Stimulated activated CD4-positive, alpha-beta T cell treated with anti-CD3 and anti-CD28 coated beads, TNF-alpha, amount 100 ng/mL, for 24 hours (primary cell): Measurements from ENCODE around the gene AK1.

Source experiments
- DNase-seq, 3 experiments: peaks; one replicate each; pipeline ENCODE4 v3.0.0-alpha.2; 2020; ENCODE audit warnings: low read depth in 3 of 3

The AK1 gene

GRCh38 chr9:127908660-127908926 lies 31.1 kb upstream of the AK1 start:
- no peak for DNase-seq

DNA sequence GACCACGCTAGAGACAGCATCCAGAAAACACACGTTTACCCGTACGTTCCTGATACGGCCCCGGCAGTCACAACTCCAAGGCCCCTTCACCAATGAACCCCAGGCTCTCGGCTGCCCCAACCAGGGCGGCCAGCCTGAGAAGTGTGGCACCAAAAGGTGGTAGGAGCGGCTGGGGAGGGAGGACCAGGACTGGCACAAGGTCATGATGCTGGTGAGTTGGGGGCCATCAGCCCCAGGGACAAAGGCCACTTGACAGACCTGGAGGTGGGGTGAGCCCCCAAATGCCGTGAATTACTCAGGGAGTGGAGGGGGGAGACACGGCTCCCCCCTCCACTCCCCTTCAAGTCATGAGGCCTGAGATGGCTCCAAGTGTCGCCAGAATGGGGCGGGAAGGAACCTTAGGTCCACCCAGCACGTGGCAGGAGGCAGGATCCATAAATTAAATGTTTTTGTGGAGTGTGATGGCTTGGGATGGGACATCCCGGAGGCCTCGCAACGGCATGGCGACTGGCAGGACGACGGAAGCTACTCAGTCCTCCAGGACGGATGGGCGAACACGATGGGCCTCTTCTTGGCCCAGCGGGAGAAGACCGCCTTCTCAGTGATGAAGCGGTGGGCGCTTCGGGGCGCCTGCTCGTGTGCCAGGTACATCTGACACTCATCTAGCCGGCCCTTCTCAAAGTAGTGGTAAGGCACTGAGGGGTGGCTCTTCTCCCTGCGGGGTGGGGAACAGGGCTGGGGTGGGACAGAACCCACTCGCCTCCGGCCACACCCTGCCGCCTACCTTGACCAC lies 30.6 kb upstream of the AK1 start:
- DNase-seq: no peak

GRCh38 chr9:127905788-127906191 lies 28.3 kb upstream of the AK1 start:
- DNase-seq: peak in 2 of 3 experiments; percentile 45 to 52

- no peak for DNase-seq
Observed at GRCh38 chr9:127905004-127905728, 27.7 kb upstream of the AK1 start.

DNA sequence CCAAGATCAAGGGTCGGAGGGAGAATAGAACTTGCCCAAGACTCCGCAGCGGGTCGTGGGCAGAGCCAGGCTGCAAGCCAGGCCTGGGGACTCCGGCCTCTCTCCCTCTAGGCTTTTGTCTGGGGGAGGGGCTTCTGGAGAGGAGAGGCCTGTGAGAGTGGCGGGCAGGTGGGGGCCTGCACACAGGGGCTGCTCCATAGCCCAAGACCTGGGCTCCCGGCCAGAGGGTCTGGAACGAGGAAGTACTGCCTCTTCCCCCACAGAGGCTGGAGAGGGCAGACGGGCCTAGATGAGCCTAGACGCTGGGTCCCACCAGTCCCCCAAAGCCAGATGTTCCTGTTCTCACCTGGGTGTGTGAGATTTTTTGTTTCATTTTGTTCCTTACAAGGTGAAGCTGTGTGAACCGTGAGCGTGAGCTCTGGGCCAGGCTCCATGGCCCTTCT lies 27.1 kb upstream of the AK1 start:
- no peak for DNase-seq

- peak in 2 of 3 experiments; percentile 59 to 88 for DNase-seq
Observed at GRCh38 chr9:127903557-127904475, 26.3 kb upstream of the AK1 start.

GRCh38 chr9:127899128-127899943 lies 21.9 kb upstream of the AK1 start, which contains the start of gene ST6GALNAC6:
ST6GALNAC6 (minus strand) TSS chr9:127899603; CDS start chr9:127897981, 1,622 bp downstream.
- peak; percentile 32 to 73 (median 56) for DNase-seq

GRCh38 chr9:127898433-127899127 lies 21.1 kb upstream of the AK1 start:
- DNase-seq: no peak

DNA sequence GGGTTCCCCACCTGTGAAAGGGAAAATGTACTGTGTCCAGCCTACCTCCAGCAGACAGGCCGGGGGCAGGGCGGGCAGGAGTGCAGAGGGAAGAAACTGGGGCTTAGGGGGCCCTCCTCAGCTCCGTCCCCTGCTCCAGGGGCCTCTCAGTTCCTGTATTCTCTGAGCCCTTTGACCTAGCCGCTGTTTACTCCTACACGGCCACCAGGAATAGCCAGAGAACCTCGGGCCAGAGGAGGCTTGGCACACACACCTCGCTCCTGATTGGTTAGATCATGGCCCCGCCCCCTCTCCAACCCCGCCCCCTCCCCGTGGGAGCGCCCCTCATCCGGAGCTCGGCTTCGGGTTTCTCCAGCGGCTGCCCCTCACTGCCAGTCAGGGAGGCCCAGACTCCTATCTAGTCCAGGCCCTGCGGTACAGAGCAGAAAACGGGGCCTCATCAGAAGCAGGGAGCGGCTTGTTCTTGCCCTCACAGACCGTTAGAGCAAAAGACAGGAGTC lies 19.8 kb upstream of the AK1 start:
- peak in 1 of 3 experiments; percentile 44 for DNase-seq

DNA sequence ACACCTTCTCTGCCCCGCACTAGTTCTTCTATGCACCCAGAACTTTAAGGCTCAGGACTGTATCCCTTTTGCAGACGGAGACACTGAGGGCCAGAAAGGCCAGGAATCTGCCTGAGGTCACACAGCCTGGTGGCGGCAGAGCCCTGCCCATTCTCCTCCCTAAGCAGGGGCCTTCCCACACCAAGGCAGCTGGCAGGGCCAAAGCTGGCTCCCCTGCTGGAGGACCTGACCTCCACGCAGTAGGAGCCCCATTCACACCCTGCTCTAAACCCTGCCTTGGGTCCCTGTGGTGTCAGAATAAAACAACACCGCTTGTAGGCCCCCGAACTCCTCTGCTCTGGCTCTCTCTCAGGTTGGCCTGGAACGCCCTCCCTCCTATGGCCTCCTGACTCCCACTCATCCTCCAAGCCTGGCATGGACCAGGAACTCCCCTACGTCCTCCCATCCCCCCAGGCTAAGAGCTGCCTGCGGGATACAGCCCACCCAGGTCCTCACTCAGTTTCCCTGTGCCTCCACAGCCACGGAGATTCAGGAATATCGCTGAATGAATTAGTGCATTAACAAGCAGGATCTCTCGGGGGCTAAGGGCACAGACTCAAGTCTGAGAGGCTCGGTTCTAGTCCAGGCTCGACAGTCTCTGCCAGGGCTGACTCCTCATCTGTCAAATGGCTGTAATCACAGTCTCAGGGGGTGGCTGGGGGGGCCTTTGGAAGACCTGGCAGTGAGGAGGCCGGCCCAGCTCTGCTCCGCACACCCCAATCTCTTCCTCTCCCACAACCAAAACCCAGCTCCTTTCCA lies 19.1 kb upstream of the AK1 start:
- no peak for DNase-seq

GRCh38 chr9:127895811-127896210 lies 18.3 kb upstream of the AK1 start:
- DNase-seq: no peak

DNA sequence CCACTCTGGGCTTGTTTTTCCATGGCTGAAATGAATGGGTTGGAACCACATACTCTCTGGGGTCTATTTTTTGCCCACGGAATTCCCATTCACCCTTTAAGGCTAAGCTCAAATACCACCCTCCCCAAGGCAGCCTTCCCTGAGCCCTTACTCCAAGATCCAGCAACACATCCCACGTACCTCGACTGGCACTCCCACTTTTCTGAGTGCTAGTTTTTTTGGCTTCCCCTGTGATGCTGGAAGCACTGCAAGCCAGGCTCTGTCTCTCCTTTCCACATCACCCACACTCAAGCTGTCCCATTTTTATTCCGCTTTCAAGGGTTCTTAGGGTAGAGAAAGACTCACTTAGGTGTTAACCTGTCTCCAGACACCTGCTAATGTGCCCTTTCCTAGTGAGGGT lies 15.9 kb upstream of the AK1 start:
- DNase-seq: no peak

- no peak for DNase-seq
Observed at GRCh38 chr9:127892831-127893230, 15.4 kb upstream of the AK1 start.

- no peak for DNase-seq
Observed at GRCh38 chr9:127890053-127890452, 12.6 kb upstream of the AK1 start.

DNA sequence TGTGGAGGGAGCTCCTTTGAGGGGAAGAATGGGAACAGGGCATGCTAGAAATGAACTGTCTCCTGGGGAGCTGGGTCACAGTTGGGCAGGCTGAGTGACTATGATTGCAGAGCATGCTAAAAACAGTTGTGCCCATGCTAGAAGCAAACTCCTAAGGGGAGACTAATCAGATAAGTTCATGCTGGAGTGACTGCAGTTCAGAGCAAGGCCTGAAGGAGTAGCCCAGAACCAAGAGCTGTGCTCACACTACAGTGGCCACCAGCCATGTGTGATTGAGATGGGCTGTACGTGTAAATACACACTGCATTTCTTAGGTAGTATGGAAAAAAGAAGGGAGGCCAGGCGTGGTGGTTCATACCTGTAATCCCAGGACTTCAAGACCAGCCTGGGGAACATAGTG lies 10.3 kb upstream of the AK1 start:
- no peak for DNase-seq

- no peak for DNase-seq
Observed at GRCh38 chr9:127886401-127886972, 9.0 kb upstream of the AK1 start.

GRCh38 chr9:127885508-127886281 lies 8.2 kb upstream of the AK1 start:
- DNase-seq: no peak

GRCh38 chr9:127884976-127885490 lies 7.6 kb upstream of the AK1 start:
- no peak for DNase-seq
